ENCODE measurements around the gene FOSL2.

The FOSL2 gene

GRCh38 chr2:28427741-28428415 lies 35.2 kb downstream of the FOSL2 start:
- Mint-ChIP-seq H3K9me3 (peaks cover 3% of the 10 kb centered on the region), H3K4me1 (ENCODE audit: low read depth) (peaks cover 92% of the 10 kb centered on the region), H3K36me3 (ENCODE audit: low read depth) (no peaks in the 10 kb centered on the region), H3K27ac (peak overlapping the region; percentile 90), H3K4me3 (peak overlapping the region; percentile 51), H3K27me3 (no peaks in the 10 kb centered on the region)
- intact Hi-C loops (cut with micrococcal nuclease) = no loop called here

- no peaks in the 10 kb centered on the region for H3K27me3 Mint-ChIP-seq
- H3K27ac Mint-ChIP-seq = peak overlapping the region; percentile 90
- H3K4me1 Mint-ChIP-seq (ENCODE audit: low read depth) = peaks cover 92% of the 10 kb centered on the region
- intact Hi-C loops (cut with micrococcal nuclease) = no loop called here
- peaks cover 8% of the 10 kb centered on the region for H3K9me3 Mint-ChIP-seq
- H3K36me3 Mint-ChIP-seq (ENCODE audit: low read depth) = no peaks in the 10 kb centered on the region
- peak overlapping the region; percentile 51 for H3K4me3 Mint-ChIP-seq
Measured at GRCh38 chr2:28428486-28428885, 35.8 kb downstream of the FOSL2 start.

GRCh38 chr2:28429636-28430376 lies 37.1 kb downstream of the FOSL2 start:
- intact Hi-C loops (cut with micrococcal nuclease) = no loop called here
- no peaks in the 10 kb centered on the region for H3K36me3 Mint-ChIP-seq (ENCODE audit: low read depth)
- peaks cover 8% of the 10 kb centered on the region for H3K9me3 Mint-ChIP-seq
- no peak overlapping the region for H3K4me3 Mint-ChIP-seq
- H3K27me3 Mint-ChIP-seq = no peaks in the 10 kb centered on the region
- H3K4me1 Mint-ChIP-seq (ENCODE audit: low read depth) = peaks cover 92% of the 10 kb centered on the region
- H3K27ac Mint-ChIP-seq = no peak overlapping the region

- Mint-ChIP-seq H3K27ac (peak overlapping the region; percentile 80), H3K4me1 (ENCODE audit: low read depth) (peaks cover 92% of the 10 kb centered on the region), H3K9me3 (peaks cover 8% of the 10 kb centered on the region), H3K27me3 (no peaks in the 10 kb centered on the region), H3K36me3 (ENCODE audit: low read depth) (no peaks in the 10 kb centered on the region), H3K4me3 (no peak overlapping the region)
- intact Hi-C loops (cut with micrococcal nuclease) = no loop called here
Measured at GRCh38 chr2:28430377-28430765, 37.7 kb downstream of the FOSL2 start.

GRCh38 chr2:28430788-28431418 lies 38.2 kb downstream of the FOSL2 start:
- Mint-ChIP-seq H3K27me3 (no peaks in the 10 kb centered on the region), H3K9me3 (peaks cover 8% of the 10 kb centered on the region), H3K4me3 (no peak overlapping the region), H3K27ac (peak overlapping the region; percentile 80), H3K36me3 (ENCODE audit: low read depth) (no peaks in the 10 kb centered on the region), H3K4me1 (ENCODE audit: low read depth) (peaks cover 92% of the 10 kb centered on the region)
- intact Hi-C loops (cut with micrococcal nuclease) = no loop called here

- no peaks in the 10 kb centered on the region for H3K27me3 Mint-ChIP-seq
- H3K4me3 Mint-ChIP-seq = no peak overlapping the region
- intact Hi-C loops (cut with micrococcal nuclease) = no loop called here
- peaks cover 92% of the 10 kb centered on the region for H3K4me1 Mint-ChIP-seq (ENCODE audit: low read depth)
- H3K36me3 Mint-ChIP-seq (ENCODE audit: low read depth) = no peaks in the 10 kb centered on the region
- peaks cover 8% of the 10 kb centered on the region for H3K9me3 Mint-ChIP-seq
- H3K27ac Mint-ChIP-seq = peak overlapping the region; percentile 80
Measured at GRCh38 chr2:28431741-28432140, 39.1 kb downstream of the FOSL2 start.

- H3K4me1 Mint-ChIP-seq (ENCODE audit: low read depth) = peaks cover 92% of the 10 kb centered on the region
- intact Hi-C loops (cut with micrococcal nuclease) = no loop called here
- peak overlapping the region; percentile 53 for H3K4me3 Mint-ChIP-seq
- peaks cover 8% of the 10 kb centered on the region for H3K9me3 Mint-ChIP-seq
- H3K36me3 Mint-ChIP-seq (ENCODE audit: low read depth) = no peaks in the 10 kb centered on the region
- H3K27ac Mint-ChIP-seq = peak overlapping the region; percentile 80
- H3K27me3 Mint-ChIP-seq = no peaks in the 10 kb centered on the region
Measured at GRCh38 chr2:28432362-28432761, 39.7 kb downstream of the FOSL2 start.

- H3K36me3 Mint-ChIP-seq (ENCODE audit: low read depth) = no peaks in the 10 kb centered on the region
- peaks cover 8% of the 10 kb centered on the region for H3K9me3 Mint-ChIP-seq
- intact Hi-C loops (cut with micrococcal nuclease) = no loop called here
- no peaks in the 10 kb centered on the region for H3K27me3 Mint-ChIP-seq
- no peak overlapping the region for H3K4me3 Mint-ChIP-seq
- H3K27ac Mint-ChIP-seq = peak overlapping the region; percentile 80
- H3K4me1 Mint-ChIP-seq (ENCODE audit: low read depth) = peaks cover 92% of the 10 kb centered on the region
Measured at GRCh38 chr2:28433215-28433614, 40.6 kb downstream of the FOSL2 start.

- peak overlapping the region; percentile 86 for H3K27ac Mint-ChIP-seq
- intact Hi-C loops (cut with micrococcal nuclease) = no loop called here
- no peak overlapping the region for H3K4me3 Mint-ChIP-seq
- no peaks in the 10 kb centered on the region for H3K27me3 Mint-ChIP-seq
- H3K36me3 Mint-ChIP-seq (ENCODE audit: low read depth) = no peaks in the 10 kb centered on the region
- peaks cover 98% of the 10 kb centered on the region for H3K4me1 Mint-ChIP-seq (ENCODE audit: low read depth)
- peaks cover 8% of the 10 kb centered on the region for H3K9me3 Mint-ChIP-seq
Measured at GRCh38 chr2:28433935-28434599, 41.4 kb downstream of the FOSL2 start.

GRCh38 chr2:28434600-28434989 lies 41.9 kb downstream of the FOSL2 start:
- peaks cover 100% of the 10 kb centered on the region for H3K4me1 Mint-ChIP-seq (ENCODE audit: low read depth)
- peaks cover 8% of the 10 kb centered on the region for H3K9me3 Mint-ChIP-seq
- H3K36me3 Mint-ChIP-seq (ENCODE audit: low read depth) = no peaks in the 10 kb centered on the region
- peak overlapping the region; percentile 86 for H3K27ac Mint-ChIP-seq
- H3K4me3 Mint-ChIP-seq = no peak overlapping the region
- intact Hi-C loops (cut with micrococcal nuclease) = no loop called here
- H3K27me3 Mint-ChIP-seq = no peaks in the 10 kb centered on the region

- Mint-ChIP-seq H3K4me3 (no peak overlapping the region), H3K27ac (peak overlapping the region; percentile 86), H3K36me3 (ENCODE audit: low read depth) (no peaks in the 10 kb centered on the region), H3K4me1 (ENCODE audit: low read depth) (peaks cover 100% of the 10 kb centered on the region), H3K9me3 (peaks cover 8% of the 10 kb centered on the region), H3K27me3 (no peaks in the 10 kb centered on the region)
- intact Hi-C loops (cut with micrococcal nuclease) = no loop called here
Measured at GRCh38 chr2:28435241-28435640, 42.6 kb downstream of the FOSL2 start.

- Mint-ChIP-seq H3K4me3 (peak overlapping the region; percentile 26), H3K36me3 (ENCODE audit: low read depth) (no peaks in the 10 kb centered on the region), H3K4me1 (ENCODE audit: low read depth) (peaks cover 99% of the 10 kb centered on the region), H3K27ac (peak overlapping the region; percentile 86), H3K9me3 (peaks cover 8% of the 10 kb centered on the region), H3K27me3 (no peaks in the 10 kb centered on the region)
- intact Hi-C loops (cut with micrococcal nuclease) = no loop called here
Measured at GRCh38 chr2:28435814-28436351, 43.2 kb downstream of the FOSL2 start.

- Mint-ChIP-seq H3K27me3 (no peaks in the 10 kb centered on the region), H3K36me3 (ENCODE audit: low read depth) (no peaks in the 10 kb centered on the region)
- intact Hi-C loops (cut with micrococcal nuclease) = no loop called here
Measured at GRCh38 chr2:28436525-28437051, 43.9 kb downstream of the FOSL2 start.

More at GRCh38 chr2:28436525-28437051, 43.9 kb downstream of the FOSL2 start:
- H3K4me3 Mint-ChIP-seq = peak overlapping the region; percentile 2
- H3K27ac Mint-ChIP-seq = peak overlapping the region; percentile 86
- H3K9me3 Mint-ChIP-seq = peaks cover 8% of the 10 kb centered on the region
- peaks cover 94% of the 10 kb centered on the region for H3K4me1 Mint-ChIP-seq (ENCODE audit: low read depth)

Data from dendritic cell treated with granulocyte-macrophage colony-stimulating factor and Interleukin-4, amounts not matched to agents 40 ng/mL and 50 ng/mL, for 4 days (primary cell).